ENCODE results near the gene CERK. TPM values are rescaled to one million over a fixed set of nuclear protein-coding genes. Genes with fewer than 3 reads are reported as not detected.

The CERK gene
- polyA plus RNA-seq, 3 donors from 2014 or later, result 31.1 to 59.4 (median 38.9) TPM

DNA sequence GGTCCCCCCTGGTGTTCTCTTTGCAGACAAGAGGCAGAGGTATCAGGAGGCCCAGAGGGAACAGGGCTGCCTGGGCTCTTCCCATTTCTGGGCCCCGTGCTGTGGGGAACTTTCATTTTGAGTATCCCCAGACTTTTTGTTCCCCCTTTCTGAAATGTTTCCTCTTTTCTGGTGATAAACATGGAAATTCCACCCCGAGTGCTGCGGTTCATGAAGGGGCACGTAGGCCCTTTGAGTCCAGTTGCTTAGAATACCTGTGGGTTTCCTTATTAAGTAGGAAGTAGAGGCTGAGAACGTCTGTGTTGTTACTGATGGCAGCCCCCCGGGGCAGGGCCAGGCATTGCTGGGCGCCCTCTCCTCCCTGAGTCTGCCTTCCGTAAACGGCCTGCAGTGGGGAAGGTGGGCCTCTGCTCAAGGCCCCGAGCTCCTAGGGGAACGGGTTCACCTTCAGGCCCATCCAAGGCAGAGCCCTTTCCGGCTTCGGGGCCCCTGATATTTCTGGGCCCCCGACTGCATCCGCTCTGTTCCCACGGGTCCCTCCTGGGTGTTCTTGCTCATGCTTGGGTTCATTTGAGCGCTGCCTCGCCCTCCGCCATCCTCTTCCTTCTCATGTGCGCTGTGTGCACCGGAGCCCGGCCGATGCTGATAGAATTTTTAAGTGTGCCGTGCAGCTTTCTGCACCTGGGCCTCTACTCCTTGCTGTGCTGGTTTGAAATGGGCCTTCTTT lies 36.4 kb upstream of the CERK start:
- peak overlapping the region; percentile 36 to 87 (median 72) for H3K27ac Mint-ChIP-seq
- H3K36me3 Mint-ChIP-seq, result no peaks in the 10 kb centered on the region
- peaks cover 0 to 2% (median 0%) of the 10 kb centered on the region in 3 donors for H3K27me3 Mint-ChIP-seq (ENCODE audit: low read depth in 3 of 3)
- H3K4me1 Mint-ChIP-seq, result peaks cover 73 to 87% of the 10 kb centered on the region in 2 donors
- H3K4me3 Mint-ChIP-seq, result peak overlapping the region in 1 of 5 donors; percentile 19
- no peaks in the 10 kb centered on the region for H3K9me3 Mint-ChIP-seq
- no peak for DNase-seq

DNA sequence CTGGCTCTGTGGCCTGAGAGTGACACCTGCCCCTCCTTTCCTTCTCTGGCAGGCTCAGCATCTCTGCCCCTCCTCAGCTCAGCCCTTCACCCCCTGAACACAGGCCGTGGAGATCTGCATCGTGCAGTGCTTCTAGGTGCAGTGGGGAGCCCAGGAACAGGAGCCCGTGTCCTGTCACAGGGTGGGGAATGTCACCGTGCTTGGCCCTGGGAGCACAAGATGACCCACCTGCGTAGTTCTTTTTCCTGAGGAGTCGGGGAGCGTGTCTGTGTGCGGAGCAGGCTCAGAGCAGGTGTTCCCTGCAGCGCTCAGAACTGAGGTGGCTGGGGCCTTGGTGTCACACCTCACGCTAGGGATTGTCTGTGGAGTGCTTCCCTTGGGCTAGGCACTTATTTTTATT lies 35.0 kb upstream of the CERK start:
- Mint-ChIP-seq H3K27me3 (ENCODE audit: low read depth in 3 of 3) (peaks cover 0 to 2% (median 0%) of the 10 kb centered on the region in 3 donors), H3K9me3 (no peaks in the 10 kb centered on the region), H3K4me1 (peaks cover 82 to 83% of the 10 kb centered on the region in 2 donors), H3K4me3 (peak overlapping the region in 2 of 5 donors; percentile 39 to 53), H3K36me3 (no peaks in the 10 kb centered on the region), H3K27ac (peak overlapping the region; percentile 30 to 85 (median 80))
- no peak for DNase-seq

DNA sequence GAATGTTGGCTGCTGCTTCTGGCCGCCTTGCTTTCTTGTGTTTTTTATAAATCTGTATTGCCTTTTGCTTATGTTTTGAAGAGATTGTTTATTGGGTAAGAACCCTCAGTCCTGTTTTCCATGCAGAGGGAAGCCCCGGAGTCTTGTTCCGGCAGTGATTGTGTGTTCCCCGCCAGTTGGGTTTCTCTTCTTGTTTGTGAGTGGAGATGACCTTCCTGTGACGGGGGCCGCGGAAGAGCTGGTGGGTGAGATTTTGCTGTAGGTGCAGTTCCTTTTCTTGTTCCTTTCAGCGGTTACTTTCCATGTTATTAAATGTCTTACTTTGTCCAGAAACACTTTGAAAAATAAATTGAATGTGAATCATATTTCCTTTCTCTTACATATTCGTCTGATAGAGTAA lies 32.7 kb upstream of the CERK start:
- Mint-ChIP-seq H3K36me3 (no peaks in the 10 kb centered on the region), H3K4me3 (peak overlapping the region; percentile 49 to 76 (median 65)), H3K27me3 (ENCODE audit: low read depth in 3 of 3) (peaks cover 0 to 2% (median 0%) of the 10 kb centered on the region in 3 donors), H3K27ac (peak overlapping the region; percentile 71 to 95 (median 92)), H3K4me1 (peaks cover 76 to 77% of the 10 kb centered on the region in 2 donors), H3K9me3 (no peaks in the 10 kb centered on the region)
- peak in 1 of 3 donors; percentile 29 for DNase-seq

DNA sequence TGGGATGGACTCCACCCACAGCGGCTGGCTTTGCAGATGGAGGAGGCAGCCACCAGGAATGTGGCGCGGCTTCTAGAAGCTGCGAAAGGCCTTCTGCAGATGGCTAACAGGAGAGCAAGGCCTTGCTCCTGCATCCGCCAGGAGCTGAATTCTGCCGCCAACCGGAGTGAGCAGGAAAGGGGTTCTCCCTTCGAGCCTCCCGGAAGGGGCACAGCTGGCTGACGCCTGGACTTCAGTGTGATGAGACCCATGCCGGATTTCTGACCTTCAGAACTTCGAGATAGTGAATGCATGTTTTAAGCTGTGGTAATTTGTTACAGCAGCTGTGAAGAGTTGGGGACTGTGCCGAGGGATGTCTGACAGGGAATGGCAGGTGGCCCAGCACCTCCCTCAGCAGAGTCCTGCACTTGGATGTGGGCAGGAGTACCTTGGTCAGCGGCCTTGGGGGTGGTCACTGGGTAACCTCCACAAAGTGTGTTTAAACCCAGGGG lies 32.1 kb upstream of the CERK start:
- no peaks in the 10 kb centered on the region for H3K9me3 Mint-ChIP-seq
- peak overlapping the region; percentile 71 to 95 (median 93) for H3K27ac Mint-ChIP-seq
- peaks cover 72 to 73% of the 10 kb centered on the region in 2 donors for H3K4me1 Mint-ChIP-seq
- peaks cover 0 to 2% (median 0%) of the 10 kb centered on the region in 3 donors for H3K27me3 Mint-ChIP-seq (ENCODE audit: low read depth in 3 of 3)
- DNase-seq, result no peak
- no peaks in the 10 kb centered on the region for H3K36me3 Mint-ChIP-seq
- H3K4me3 Mint-ChIP-seq, result peak overlapping the region in 3 of 5 donors; percentile 15 to 65 (median 37)

DNA sequence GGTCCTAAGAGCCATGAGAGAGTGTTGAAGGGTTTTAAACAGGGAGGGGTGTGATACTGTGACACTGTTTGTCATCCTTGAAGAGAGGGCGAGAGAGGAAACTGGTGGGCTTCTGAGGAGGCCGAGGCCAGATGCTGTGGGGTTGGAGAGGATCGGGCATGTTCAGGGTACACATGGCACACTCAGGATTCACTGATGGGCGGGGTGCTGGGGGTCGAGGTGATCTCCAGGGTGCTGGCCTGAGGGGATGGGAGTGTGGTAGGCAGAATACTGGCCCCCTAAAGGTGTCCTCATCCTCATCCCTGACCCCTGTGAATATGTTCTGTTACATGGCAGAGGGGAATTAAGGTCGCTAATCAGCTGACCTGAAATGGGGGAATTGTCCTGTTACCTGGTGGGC lies 31.7 kb upstream of the CERK start:
- H3K36me3 Mint-ChIP-seq, result no peaks in the 10 kb centered on the region
- DNase-seq, result no peak
- H3K27me3 Mint-ChIP-seq (ENCODE audit: low read depth in 3 of 3), result peaks cover 0 to 2% (median 0%) of the 10 kb centered on the region in 3 donors
- peak overlapping the region in 4 of 5 donors; percentile 4 to 29 (median 22) for H3K4me3 Mint-ChIP-seq
- peaks cover 72 to 73% of the 10 kb centered on the region in 2 donors for H3K4me1 Mint-ChIP-seq
- H3K27ac Mint-ChIP-seq, result peak overlapping the region; percentile 71 to 95 (median 92)
- no peaks in the 10 kb centered on the region for H3K9me3 Mint-ChIP-seq

DNA sequence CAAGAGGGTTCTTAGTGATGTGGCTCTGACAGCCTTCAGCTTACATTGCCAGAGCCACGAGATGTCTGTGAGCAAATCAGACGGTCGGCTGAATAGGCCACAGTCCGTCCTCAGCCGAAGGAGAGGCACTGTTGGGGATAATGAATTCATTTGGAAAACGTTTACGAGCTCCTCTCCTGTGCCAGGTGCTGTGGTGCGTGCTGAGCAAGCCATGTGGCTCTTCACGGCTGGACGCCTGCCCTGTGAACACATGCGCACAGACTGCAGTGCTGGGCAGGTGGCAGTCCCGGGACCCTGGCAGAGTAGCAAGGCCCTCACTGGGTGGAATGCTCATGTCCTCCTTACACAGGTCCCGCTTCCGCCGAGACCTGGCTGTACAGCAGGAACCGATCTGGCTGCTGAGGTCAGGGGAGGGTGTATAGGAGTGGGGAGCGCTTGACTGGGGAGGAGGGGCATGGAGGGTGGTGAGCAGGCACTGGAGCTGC lies 31.2 kb upstream of the CERK start:
- H3K4me1 Mint-ChIP-seq, result peaks cover 73% of the 10 kb centered on the region in 2 donors
- H3K9me3 Mint-ChIP-seq, result no peaks in the 10 kb centered on the region
- peak overlapping the region in 3 of 5 donors; percentile 4 to 29 (median 28) for H3K4me3 Mint-ChIP-seq
- no peak for DNase-seq
- H3K36me3 Mint-ChIP-seq, result no peaks in the 10 kb centered on the region
- peaks cover 0 to 2% (median 0%) of the 10 kb centered on the region in 3 donors for H3K27me3 Mint-ChIP-seq (ENCODE audit: low read depth in 3 of 3)
- H3K27ac Mint-ChIP-seq, result peak overlapping the region; percentile 71 to 95 (median 92)

DNA sequence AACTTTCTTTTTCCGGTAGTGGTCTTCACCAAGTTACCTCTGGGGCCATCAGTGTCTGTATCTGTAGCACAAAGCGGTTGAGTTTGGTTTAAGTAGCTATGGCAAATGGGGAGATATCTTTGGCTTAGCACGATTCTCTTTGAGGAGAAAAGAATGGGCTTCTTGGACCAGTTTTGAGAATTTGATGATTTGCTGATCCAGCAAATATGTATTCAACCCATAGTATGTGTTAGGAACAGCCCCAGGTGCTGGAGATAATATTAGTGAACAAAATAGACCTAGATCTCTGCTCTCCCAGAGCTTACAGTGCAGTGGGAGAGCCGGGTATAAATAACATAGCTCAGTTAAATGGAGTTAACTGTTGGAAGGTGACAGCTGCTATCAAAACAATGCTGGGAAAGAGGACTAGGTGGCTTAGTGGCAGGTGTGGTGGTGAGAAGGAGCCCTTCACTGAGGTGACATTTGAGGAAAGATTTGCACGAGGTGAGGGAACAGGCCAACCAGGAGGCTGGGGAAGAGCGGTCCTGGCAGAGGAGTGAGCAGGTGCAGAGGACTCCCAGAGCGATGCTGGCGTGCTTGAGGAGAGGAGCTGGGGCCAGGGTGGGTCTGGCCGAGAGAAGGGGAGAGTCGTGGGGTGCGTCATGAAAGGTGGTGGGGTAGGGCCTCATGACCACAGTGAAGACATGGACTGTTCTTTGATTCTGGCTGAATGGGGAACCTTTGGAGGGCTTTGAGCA lies 29.4 kb upstream of the CERK start:
- DNase-seq, result no peak
- H3K27ac Mint-ChIP-seq, result peak overlapping the region; percentile 57 to 91 (median 72)
- H3K36me3 Mint-ChIP-seq, result no peaks in the 10 kb centered on the region
- peaks cover 6 to 12% (median 9%) of the 10 kb centered on the region in 3 donors for H3K27me3 Mint-ChIP-seq (ENCODE audit: low read depth in 3 of 3)
- H3K9me3 Mint-ChIP-seq, result no peaks in the 10 kb centered on the region
- peak overlapping the region in 3 of 5 donors; percentile 5 to 59 (median 13) for H3K4me3 Mint-ChIP-seq
- peaks cover 76 to 79% of the 10 kb centered on the region in 2 donors for H3K4me1 Mint-ChIP-seq

DNA sequence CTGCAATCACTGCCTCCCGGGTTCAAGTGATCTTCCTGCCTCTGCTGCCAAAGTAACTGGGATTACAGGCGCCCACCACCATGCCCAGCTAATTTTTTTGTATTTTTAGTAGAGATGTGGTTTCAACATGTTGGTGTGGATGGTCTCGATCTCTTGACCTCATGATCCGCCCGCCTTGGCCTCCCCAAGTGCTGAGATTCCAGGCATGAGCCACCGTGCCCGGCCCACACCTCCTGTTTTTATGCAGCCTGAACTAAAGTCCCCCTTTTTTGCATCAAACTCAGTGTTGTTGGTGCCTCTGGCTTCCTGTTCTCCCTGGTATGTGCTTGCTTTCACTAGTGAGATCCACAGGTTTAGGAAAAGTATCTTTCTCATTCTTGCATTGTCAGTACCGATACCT lies 28.6 kb upstream of the CERK start:
- Mint-ChIP-seq H3K36me3 (no peaks in the 10 kb centered on the region), H3K4me3 (no peak overlapping the region), H3K27me3 (ENCODE audit: low read depth in 3 of 3) (peaks cover 8 to 18% (median 9%) of the 10 kb centered on the region in 3 donors), H3K4me1 (peaks cover 82 to 86% of the 10 kb centered on the region in 2 donors), H3K9me3 (no peaks in the 10 kb centered on the region), H3K27ac (peak overlapping the region; percentile 37 to 86 (median 64))
- DNase-seq, result no peak

DNA sequence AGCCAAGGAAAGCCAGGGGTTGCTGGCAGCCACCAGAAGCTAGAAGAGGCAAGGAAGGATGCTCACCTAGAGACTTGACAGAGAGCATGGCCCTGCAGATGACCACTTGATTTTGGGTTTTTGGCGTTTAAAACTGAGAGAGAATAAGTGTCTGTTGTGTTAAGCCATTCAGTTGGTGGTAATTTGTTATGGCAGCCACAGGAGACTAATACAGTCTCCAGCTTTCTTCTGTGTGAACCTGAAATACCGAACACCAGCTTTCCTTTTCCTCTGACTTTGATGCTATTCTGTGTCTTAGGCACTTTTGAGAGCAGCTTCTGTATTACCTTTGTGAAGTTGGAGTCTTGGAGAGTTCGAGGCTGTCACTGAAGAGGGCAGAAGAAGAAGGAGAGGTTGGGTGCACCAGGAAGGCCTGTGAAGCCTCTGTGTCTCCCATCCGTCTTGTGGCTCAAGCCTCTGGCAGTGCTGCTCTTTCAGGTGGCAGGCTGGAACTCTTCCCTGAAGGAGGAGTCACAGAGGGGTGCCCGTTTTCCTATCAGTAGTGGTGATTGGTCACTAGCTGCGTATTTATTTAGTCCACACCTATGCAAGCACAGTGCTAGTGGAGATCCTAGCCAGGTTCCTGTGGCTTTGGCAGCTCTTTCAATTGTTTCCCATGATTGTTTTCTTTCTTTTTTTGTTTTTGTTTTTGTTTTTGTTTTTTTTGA lies 26.9 kb upstream of the CERK start:
- H3K4me1 Mint-ChIP-seq, result peaks cover 74 to 77% of the 10 kb centered on the region in 2 donors

DNA sequence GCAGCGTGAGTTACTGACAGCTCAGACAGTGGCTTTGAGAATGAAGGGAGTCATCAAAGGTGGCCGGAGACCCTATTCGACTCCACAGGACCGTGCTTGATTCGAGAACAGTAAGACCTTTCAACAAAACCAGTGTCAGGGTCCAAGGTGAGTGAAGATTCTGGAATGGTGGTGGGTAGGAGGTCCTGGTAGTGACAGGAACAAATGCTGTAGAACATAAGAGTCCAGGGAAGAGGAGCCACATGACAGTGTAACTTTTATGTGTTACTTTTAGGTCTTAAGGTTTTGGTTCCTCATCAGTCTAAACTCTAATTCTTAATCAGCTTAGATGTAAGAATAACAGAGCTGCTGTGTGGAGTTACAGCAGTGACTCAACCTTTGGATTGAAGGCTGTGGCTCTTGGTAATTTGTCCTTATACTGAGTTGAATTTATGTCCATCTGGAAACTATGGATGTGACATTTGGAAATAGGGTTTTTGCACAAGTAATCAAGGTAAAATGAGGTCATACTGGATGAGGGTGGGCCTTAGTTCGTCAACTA lies 26.2 kb upstream of the CERK start:
- peaks cover 67 to 70% of the 10 kb centered on the region in 2 donors for H3K4me1 Mint-ChIP-seq
- H3K27me3 Mint-ChIP-seq (ENCODE audit: low read depth in 3 of 3), result peaks cover 9 to 18% (median 10%) of the 10 kb centered on the region in 3 donors
- DNase-seq, result no peak
- H3K4me3 Mint-ChIP-seq, result peak overlapping the region; percentile 98 to 100 (median 99)
- no peaks in the 10 kb centered on the region for H3K9me3 Mint-ChIP-seq
- H3K27ac Mint-ChIP-seq, result peak overlapping the region; percentile 99 to 100 (median 100)
- H3K36me3 Mint-ChIP-seq, result no peaks in the 10 kb centered on the region

More for the DNA sequence above, 26.9 kb upstream of the CERK start:
- no peak for DNase-seq
- H3K27ac Mint-ChIP-seq, result peak overlapping the region; percentile 99 to 100 (median 100)
- peak overlapping the region in 3 of 5 donors; percentile 10 to 99 (median 22) for H3K4me3 Mint-ChIP-seq
- H3K9me3 Mint-ChIP-seq, result no peaks in the 10 kb centered on the region
- H3K36me3 Mint-ChIP-seq, result no peaks in the 10 kb centered on the region
- peaks cover 9 to 18% (median 10%) of the 10 kb centered on the region in 3 donors for H3K27me3 Mint-ChIP-seq (ENCODE audit: low read depth in 3 of 3)

DNA sequence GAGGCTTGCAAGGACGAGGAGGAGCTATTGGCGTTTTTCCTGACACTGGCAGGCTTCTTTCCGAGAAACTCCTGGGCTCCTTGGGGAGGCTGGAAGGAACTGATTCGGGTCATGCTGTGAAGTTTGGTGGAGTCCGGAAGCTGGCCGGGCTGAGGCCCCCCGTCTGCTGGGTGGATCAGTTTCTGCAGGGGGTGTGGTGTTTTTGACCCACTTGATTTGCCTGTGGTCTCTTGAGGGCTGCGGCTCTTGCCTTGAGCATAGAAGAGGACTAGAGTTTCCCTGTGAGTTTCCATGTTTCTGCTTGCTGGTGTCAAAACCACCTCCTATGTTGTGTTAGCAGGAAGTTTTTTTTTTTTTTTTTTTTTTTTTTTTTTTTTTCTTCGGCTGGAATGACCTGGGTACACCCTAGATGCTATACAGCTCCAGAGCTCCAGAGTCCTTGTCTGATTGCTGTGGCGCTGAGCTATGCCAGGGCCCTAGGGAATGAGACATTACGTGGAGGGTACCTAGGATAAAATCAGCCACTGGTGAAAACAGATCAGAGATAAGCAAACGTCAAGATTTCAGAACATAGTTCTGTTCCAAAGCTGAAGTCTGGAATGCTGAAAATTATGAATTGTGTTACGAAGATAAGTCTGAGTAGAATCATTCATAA lies 25.1 kb upstream of the CERK start:
- Mint-ChIP-seq H3K27ac (peak overlapping the region; percentile 99 to 100 (median 100)), H3K4me1 (peaks cover 69 to 71% of the 10 kb centered on the region in 2 donors), H3K27me3 (ENCODE audit: low read depth in 3 of 3) (peaks cover 9 to 21% (median 10%) of the 10 kb centered on the region in 3 donors), H3K4me3 (peak overlapping the region; percentile 98 to 100 (median 99)), H3K9me3 (no peaks in the 10 kb centered on the region), H3K36me3 (no peaks in the 10 kb centered on the region)
- DNase-seq, result peak; percentile 79 to 82 (median 80)

DNA sequence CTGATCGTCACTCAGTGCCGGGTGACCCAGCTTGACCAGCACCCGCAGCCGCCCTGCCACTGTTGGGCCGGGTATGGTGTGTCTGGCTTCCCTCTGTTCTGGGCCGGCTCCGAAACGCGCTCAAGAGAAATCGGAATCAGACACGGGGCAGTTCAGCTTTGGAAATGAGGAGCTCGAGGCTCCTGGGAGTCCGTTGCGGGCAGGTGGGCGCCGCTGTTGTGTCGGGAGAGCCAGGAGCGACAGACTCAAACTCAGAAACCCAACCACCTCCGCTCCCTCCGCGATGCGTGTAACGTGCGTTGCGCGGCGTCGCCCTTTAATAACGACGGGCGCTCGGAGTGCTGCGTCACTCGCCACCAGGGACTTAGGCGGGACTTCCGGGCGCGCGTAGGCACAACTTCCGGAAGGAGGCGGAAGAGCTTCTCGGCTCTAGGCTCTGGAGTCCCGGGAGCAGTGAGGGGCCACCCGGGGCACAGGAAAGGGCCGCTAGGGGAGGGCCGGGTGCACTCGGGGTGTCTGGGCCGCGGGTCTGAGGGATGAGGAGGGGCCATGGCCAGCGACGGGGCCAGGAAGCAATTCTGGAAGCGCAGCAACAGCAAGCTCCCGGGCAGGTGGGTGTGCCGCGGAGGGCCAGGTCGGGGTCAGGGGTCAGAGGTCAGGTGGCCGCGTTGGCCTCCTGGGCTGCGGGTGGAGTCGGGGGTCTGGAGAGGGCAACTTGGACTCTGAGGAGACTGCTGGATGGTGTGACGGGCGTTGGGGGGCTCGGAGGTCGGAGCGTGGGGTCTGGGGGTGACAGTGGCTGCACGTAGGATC lies 24.4 kb upstream of the CERK start, which contains the start of gene TBC1D22A:
Gene TBC1D22A (plus strand): TSS at position 413 of the 813 bp plus-strand sequence. CDS start 137 bp downstream, at position 550.
- H3K4me1 Mint-ChIP-seq, result peaks cover 63 to 64% of the 10 kb centered on the region in 2 donors
- H3K27me3 Mint-ChIP-seq (ENCODE audit: low read depth in 3 of 3), result peaks cover 9 to 21% (median 10%) of the 10 kb centered on the region in 3 donors
- peak; percentile 92 to 94 (median 93) for DNase-seq
- H3K36me3 Mint-ChIP-seq, result no peaks in the 10 kb centered on the region
- H3K9me3 Mint-ChIP-seq, result no peaks in the 10 kb centered on the region
- peak within 1 kb of the TSS; percentile 99 to 100 (median 100) for H3K27ac Mint-ChIP-seq
- peak within 1 kb of the TSS; percentile 98 to 100 (median 99) for H3K4me3 Mint-ChIP-seq
